Activated CD4-positive, alpha-beta T cell treated with anti-CD3 and anti-CD28 coated beads for 24 hours (primary cell): Measurements from ENCODE around the gene TANGO6.
"Not testable (repeated sequence)": the region's sequence is repeated elsewhere in the genome, so short reads cannot be mapped to it uniquely, and the experiment has no call there.

ENCODE experiments used
- DNase-seq, 2 donors: peaks; one replicate each; pipeline ENCODE4 v3.0.0-alpha.2; 2020; ENCODE audit warnings: low read depth in 2 of 2

The TANGO6 gene

GRCh38 chr16:69012906-69013305 lies 169.6 kb downstream of the TANGO6 start:
- no peak for DNase-seq

GRCh38 chr16:69013991-69014390 lies 170.7 kb downstream of the TANGO6 start:
- no peak for DNase-seq

- DNase-seq = no peak
Measured at GRCh38 chr16:69014811-69015210, 171.5 kb downstream of the TANGO6 start.

GRCh38 chr16:69017036-69017783 lies 173.9 kb downstream of the TANGO6 start:
- DNase-seq = no peak

GRCh38 chr16:69019811-69020210 lies 176.5 kb downstream of the TANGO6 start:
- DNase-seq = no peak

GRCh38 chr16:69029121-69029520 lies 185.8 kb downstream of the TANGO6 start:
- no peak for DNase-seq

GRCh38 chr16:69031877-69032301 lies 188.6 kb downstream of the TANGO6 start:
- no peak for DNase-seq

GRCh38 chr16:69033151-69033949 lies 190.0 kb downstream of the TANGO6 start:
- DNase-seq = no peak

GRCh38 chr16:69035375-69035774 lies 192.0 kb downstream of the TANGO6 start:
- no peak for DNase-seq

- no peak for DNase-seq
Measured at GRCh38 chr16:69036399-69037091, 193.2 kb downstream of the TANGO6 start.

GRCh38 chr16:69037373-69038160 lies 194.2 kb downstream of the TANGO6 start:
- DNase-seq = no peak

- DNase-seq = no peak
Measured at GRCh38 chr16:69039333-69039941, 196.1 kb downstream of the TANGO6 start.

- DNase-seq = no peak
Measured at GRCh38 chr16:69040144-69040909, 197.0 kb downstream of the TANGO6 start.

GRCh38 chr16:69048328-69049120 lies 205.2 kb downstream of the TANGO6 start:
- DNase-seq = no peak

- no peak for DNase-seq
Measured at GRCh38 chr16:69049146-69049545, 205.8 kb downstream of the TANGO6 start.

- DNase-seq = no peak
Measured at GRCh38 chr16:69049603-69050375, 206.5 kb downstream of the TANGO6 start.

- DNase-seq = not testable (repeated sequence)
Measured at GRCh38 chr16:69051517-69051830, 208.1 kb downstream of the TANGO6 start.

GRCh38 chr16:69055008-69055407 lies 211.7 kb downstream of the TANGO6 start:
- DNase-seq = no peak

- DNase-seq = no peak
Measured at GRCh38 chr16:69055980-69056379, 212.6 kb downstream of the TANGO6 start.
